ENCODE measurements around the gene NEUROG1. TPM values are rescaled to one million over a fixed set of nuclear protein-coding genes. Genes with fewer than 3 reads are reported as not detected.

The NEUROG1 gene
- total and polyA plus RNA-seq, 2 donors = 0.14 to 0.32 TPM

- no peak overlapping the region for H3K4me3 ChIP-seq (ENCODE audit: low read length in 2 of 2)
- no peak for DNase-seq (ENCODE audit: low read depth in 6 of 9, low spot score in 9 of 9)
- H3K9me3 ChIP-seq (ENCODE audit: control insufficient read depth in 2 of 2, insufficient read depth in 1 of 2, low read length in 1 of 2) = no peaks in the 10 kb centered on the region
- H3K36me3 ChIP-seq (ENCODE audit: control insufficient read depth in 2 of 2, insufficient read depth in 2 of 2, low read length in 1 of 2) = no peaks in the 10 kb centered on the region
- 27% methylated on average over 8 of the region's 8 CpGs for WGBS
- no peak overlapping the region for H3K27ac ChIP-seq (ENCODE audit: low read depth in 1 of 2, low read length in 1 of 2)
- peaks cover 0 to 59% of the 10 kb centered on the region in 2 donors for H3K27me3 ChIP-seq (ENCODE audit: control insufficient read depth in 2 of 2, insufficient read depth in 1 of 2, low read length in 1 of 2)
- no peaks in the 10 kb centered on the region for H3K4me1 ChIP-seq (ENCODE audit: control insufficient read depth in 2 of 2, insufficient read depth in 2 of 2, low read length in 2 of 2)
Observed at GRCh38 chr5:135553688-135554462, 18.1 kb upstream of the NEUROG1 start.

- H3K36me3 ChIP-seq (ENCODE audit: control insufficient read depth in 2 of 2, insufficient read depth in 2 of 2, low read length in 1 of 2) = no peaks in the 10 kb centered on the region
- no peak overlapping the region for H3K27ac ChIP-seq (ENCODE audit: low read depth in 1 of 2, low read length in 1 of 2)
- WGBS = 46% methylated on average over 15 of the region's 15 CpGs
- no peaks in the 10 kb centered on the region for H3K4me1 ChIP-seq (ENCODE audit: control insufficient read depth in 2 of 2, insufficient read depth in 2 of 2, low read length in 2 of 2)
- peak in 8 of 9 donors; percentile 15 to 69 (median 44) for DNase-seq (ENCODE audit: low read depth in 6 of 9, low spot score in 9 of 9)
- peaks cover 9 to 70% of the 10 kb centered on the region in 2 donors for H3K27me3 ChIP-seq (ENCODE audit: control insufficient read depth in 2 of 2, insufficient read depth in 1 of 2, low read length in 1 of 2)
- no peak overlapping the region for H3K4me3 ChIP-seq (ENCODE audit: low read length in 2 of 2)
- H3K9me3 ChIP-seq (ENCODE audit: control insufficient read depth in 2 of 2, insufficient read depth in 1 of 2, low read length in 1 of 2) = no peaks in the 10 kb centered on the region
Observed at GRCh38 chr5:135551593-135552447, 16.1 kb upstream of the NEUROG1 start.

GRCh38 chr5:135549413-135549812 lies 13.6 kb upstream of the NEUROG1 start:
- DNase-seq (ENCODE audit: low read depth in 6 of 9, low spot score in 9 of 9) = no peak
- Histone ChIP-seq H3K27ac (ENCODE audit: low read depth in 1 of 2, low read length in 1 of 2) (no peak overlapping the region), H3K36me3 (ENCODE audit: control insufficient read depth in 2 of 2, insufficient read depth in 2 of 2, low read length in 1 of 2) (no peaks in the 10 kb centered on the region), H3K4me3 (ENCODE audit: low read length in 2 of 2) (no peak overlapping the region), H3K27me3 (ENCODE audit: control insufficient read depth in 2 of 2, insufficient read depth in 1 of 2, low read length in 1 of 2) (peaks cover 32 to 87% of the 10 kb centered on the region in 2 donors), H3K9me3 (ENCODE audit: control insufficient read depth in 2 of 2, insufficient read depth in 1 of 2, low read length in 1 of 2) (no peaks in the 10 kb centered on the region), H3K4me1 (ENCODE audit: control insufficient read depth in 2 of 2, insufficient read depth in 2 of 2, low read length in 2 of 2) (no peaks in the 10 kb centered on the region)
- WGBS = 52% methylated on average over 4 of the region's 4 CpGs

GRCh38 chr5:135547590-135548254 lies 12.0 kb upstream of the NEUROG1 start:
- Histone ChIP-seq H3K9me3 (ENCODE audit: control insufficient read depth in 2 of 2, insufficient read depth in 1 of 2, low read length in 1 of 2) (peaks cover 0 to 4% of the 10 kb centered on the region in 2 donors), H3K27me3 (ENCODE audit: control insufficient read depth in 2 of 2, insufficient read depth in 1 of 2, low read length in 1 of 2) (peaks cover 43 to 92% of the 10 kb centered on the region in 2 donors), H3K27ac (ENCODE audit: low read depth in 1 of 2, low read length in 1 of 2) (no peak overlapping the region), H3K36me3 (ENCODE audit: control insufficient read depth in 2 of 2, insufficient read depth in 2 of 2, low read length in 1 of 2) (no peaks in the 10 kb centered on the region), H3K4me3 (ENCODE audit: low read length in 2 of 2) (no peak overlapping the region), H3K4me1 (ENCODE audit: control insufficient read depth in 2 of 2, insufficient read depth in 2 of 2, low read length in 2 of 2) (peaks cover 0 to 3% of the 10 kb centered on the region in 2 donors)
- WGBS = 44% methylated on average over 8 of the region's 8 CpGs
- DNase-seq (ENCODE audit: low read depth in 6 of 9, low spot score in 9 of 9) = no peak

GRCh38 chr5:135546912-135547311 lies 11.1 kb upstream of the NEUROG1 start:
- H3K36me3 ChIP-seq (ENCODE audit: control insufficient read depth in 2 of 2, insufficient read depth in 2 of 2, low read length in 1 of 2) = no peaks in the 10 kb centered on the region
- WGBS = 59% methylated on average over 4 of the region's 4 CpGs

GRCh38 chr5:135546101-135546500 lies 10.3 kb upstream of the NEUROG1 start:
- DNase-seq (ENCODE audit: low read depth in 6 of 9, low spot score in 9 of 9) = no peak
- no peak overlapping the region for H3K4me3 ChIP-seq (ENCODE audit: low read length in 2 of 2)
- WGBS = 51% methylated on average over 12 of the region's 12 CpGs
- peaks cover 59 to 99% of the 10 kb centered on the region in 2 donors for H3K27me3 ChIP-seq (ENCODE audit: control insufficient read depth in 2 of 2, insufficient read depth in 1 of 2, low read length in 1 of 2)
- peaks cover 0 to 4% of the 10 kb centered on the region in 2 donors for H3K9me3 ChIP-seq (ENCODE audit: control insufficient read depth in 2 of 2, insufficient read depth in 1 of 2, low read length in 1 of 2)
- no peaks in the 10 kb centered on the region for H3K36me3 ChIP-seq (ENCODE audit: control insufficient read depth in 2 of 2, insufficient read depth in 2 of 2, low read length in 1 of 2)
- no peak overlapping the region for H3K27ac ChIP-seq (ENCODE audit: low read depth in 1 of 2, low read length in 1 of 2)
- peaks cover 0 to 3% of the 10 kb centered on the region in 2 donors for H3K4me1 ChIP-seq (ENCODE audit: control insufficient read depth in 2 of 2, insufficient read depth in 2 of 2, low read length in 2 of 2)

More at GRCh38 chr5:135546912-135547311, 11.1 kb upstream of the NEUROG1 start:
- H3K27me3 ChIP-seq (ENCODE audit: control insufficient read depth in 2 of 2, insufficient read depth in 1 of 2, low read length in 1 of 2) = peaks cover 51 to 99% of the 10 kb centered on the region in 2 donors
- no peak overlapping the region for H3K4me3 ChIP-seq (ENCODE audit: low read length in 2 of 2)
- peaks cover 0 to 3% of the 10 kb centered on the region in 2 donors for H3K4me1 ChIP-seq (ENCODE audit: control insufficient read depth in 2 of 2, insufficient read depth in 2 of 2, low read length in 2 of 2)
- H3K9me3 ChIP-seq (ENCODE audit: control insufficient read depth in 2 of 2, insufficient read depth in 1 of 2, low read length in 1 of 2) = peaks cover 0 to 4% of the 10 kb centered on the region in 2 donors
- H3K27ac ChIP-seq (ENCODE audit: low read depth in 1 of 2, low read length in 1 of 2) = no peak overlapping the region
- no peak for DNase-seq (ENCODE audit: low read depth in 6 of 9, low spot score in 9 of 9)

- Histone ChIP-seq H3K27ac (ENCODE audit: low read depth in 1 of 2, low read length in 1 of 2) (no peak overlapping the region), H3K4me1 (ENCODE audit: control insufficient read depth in 2 of 2, insufficient read depth in 2 of 2, low read length in 2 of 2) (peaks cover 0 to 3% of the 10 kb centered on the region in 2 donors), H3K4me3 (ENCODE audit: low read length in 2 of 2) (no peak overlapping the region), H3K36me3 (ENCODE audit: control insufficient read depth in 2 of 2, insufficient read depth in 2 of 2, low read length in 1 of 2) (no peaks in the 10 kb centered on the region), H3K9me3 (ENCODE audit: control insufficient read depth in 2 of 2, insufficient read depth in 1 of 2, low read length in 1 of 2) (peaks cover 0 to 4% of the 10 kb centered on the region in 2 donors), H3K27me3 (ENCODE audit: control insufficient read depth in 2 of 2, insufficient read depth in 1 of 2, low read length in 1 of 2) (peaks cover 67 to 99% of the 10 kb centered on the region in 2 donors)
- DNase-seq (ENCODE audit: low read depth in 6 of 9, low spot score in 9 of 9) = no peak
- 34% methylated on average over 17 of the region's 17 CpGs for WGBS
Observed at GRCh38 chr5:135545099-135545498, 9.3 kb upstream of the NEUROG1 start.

- Histone ChIP-seq H3K27me3 (ENCODE audit: control insufficient read depth in 2 of 2, insufficient read depth in 1 of 2, low read length in 1 of 2) (peaks cover 74 to 100% of the 10 kb centered on the region in 2 donors), H3K27ac (ENCODE audit: low read depth in 1 of 2, low read length in 1 of 2) (no peak overlapping the region), H3K4me1 (ENCODE audit: control insufficient read depth in 2 of 2, insufficient read depth in 2 of 2, low read length in 2 of 2) (peaks cover 0 to 3% of the 10 kb centered on the region in 2 donors), H3K36me3 (ENCODE audit: control insufficient read depth in 2 of 2, insufficient read depth in 2 of 2, low read length in 1 of 2) (no peaks in the 10 kb centered on the region), H3K4me3 (ENCODE audit: low read length in 2 of 2) (peak overlapping the region; percentile 9 to 27), H3K9me3 (ENCODE audit: control insufficient read depth in 2 of 2, insufficient read depth in 1 of 2, low read length in 1 of 2) (peaks cover 0 to 4% of the 10 kb centered on the region in 2 donors)
- no peak for DNase-seq (ENCODE audit: low read depth in 6 of 9, low spot score in 9 of 9)
- 2% methylated on average over 77 of the region's 77 CpGs for WGBS
Observed at GRCh38 chr5:135543485-135544304, 7.9 kb upstream of the NEUROG1 start.
